Measurements from ENCODE around the gene TTC12.

Gene TTC12

DNA sequence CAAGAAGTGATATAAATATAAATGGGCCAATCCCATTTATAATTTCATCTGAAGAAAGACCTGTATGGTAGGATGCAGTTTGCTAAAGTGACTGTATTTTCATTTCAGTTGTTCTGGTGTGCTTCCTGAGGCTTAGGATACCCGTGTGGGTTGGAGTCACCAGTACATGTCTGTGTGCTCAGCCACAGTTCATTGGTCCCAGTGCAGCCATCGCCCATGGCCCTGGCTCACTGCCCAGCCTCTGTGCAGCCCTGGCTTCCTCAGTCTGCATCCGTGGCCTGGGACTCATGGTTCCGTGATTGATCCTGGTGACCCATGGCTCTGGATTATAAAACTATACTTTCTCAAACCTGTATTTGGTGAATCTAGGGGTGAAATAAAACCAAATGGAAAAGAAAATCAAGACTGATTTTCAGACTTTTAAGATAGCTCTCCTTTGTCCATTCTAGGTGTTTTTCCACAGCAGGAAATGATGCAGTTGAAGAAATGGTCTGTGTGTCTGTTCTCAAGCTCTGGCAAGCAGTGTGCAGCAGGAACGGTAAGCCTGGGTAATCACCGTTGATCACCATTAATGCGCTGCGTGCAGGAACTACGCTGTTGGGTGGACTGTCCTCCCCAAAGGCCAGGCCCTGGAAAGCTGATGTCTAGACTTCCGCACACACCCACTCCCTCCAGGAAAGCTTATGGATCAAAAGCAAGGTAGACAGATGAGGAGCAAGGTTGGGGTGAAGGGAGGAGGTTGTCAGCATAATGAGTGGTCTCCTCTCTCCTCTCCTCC, 27.2 kb downstream of the TTC12 start:
- H3K4me3 ChIP-seq (ENCODE audit: low read depth, low read length): no peak overlapping the region
- TF ChIP-seq, protein P1, sequence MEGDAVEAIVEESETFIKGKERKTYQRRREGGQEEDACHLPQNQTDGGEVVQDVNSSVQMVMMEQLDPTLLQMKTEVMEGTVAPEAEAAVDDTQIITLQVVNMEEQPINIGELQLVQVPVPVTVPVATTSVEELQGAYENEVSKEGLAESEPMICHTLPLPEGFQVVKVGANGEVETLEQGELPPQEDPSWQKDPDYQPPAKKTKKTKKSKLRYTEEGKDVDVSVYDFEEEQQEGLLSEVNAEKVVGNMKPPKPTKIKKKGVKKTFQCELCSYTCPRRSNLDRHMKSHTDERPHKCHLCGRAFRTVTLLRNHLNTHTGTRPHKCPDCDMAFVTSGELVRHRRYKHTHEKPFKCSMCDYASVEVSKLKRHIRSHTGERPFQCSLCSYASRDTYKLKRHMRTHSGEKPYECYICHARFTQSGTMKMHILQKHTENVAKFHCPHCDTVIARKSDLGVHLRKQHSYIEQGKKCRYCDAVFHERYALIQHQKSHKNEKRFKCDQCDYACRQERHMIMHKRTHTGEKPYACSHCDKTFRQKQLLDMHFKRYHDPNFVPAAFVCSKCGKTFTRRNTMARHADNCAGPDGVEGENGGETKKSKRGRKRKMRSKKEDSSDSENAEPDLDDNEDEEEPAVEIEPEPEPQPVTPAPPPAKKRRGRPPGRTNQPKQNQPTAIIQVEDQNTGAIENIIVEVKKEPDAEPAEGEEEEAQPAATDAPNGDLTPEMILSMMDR (IDR thresholded peaks at IDR 0.05; ENCODE audit: low read depth, low read length): no peak

DNA sequence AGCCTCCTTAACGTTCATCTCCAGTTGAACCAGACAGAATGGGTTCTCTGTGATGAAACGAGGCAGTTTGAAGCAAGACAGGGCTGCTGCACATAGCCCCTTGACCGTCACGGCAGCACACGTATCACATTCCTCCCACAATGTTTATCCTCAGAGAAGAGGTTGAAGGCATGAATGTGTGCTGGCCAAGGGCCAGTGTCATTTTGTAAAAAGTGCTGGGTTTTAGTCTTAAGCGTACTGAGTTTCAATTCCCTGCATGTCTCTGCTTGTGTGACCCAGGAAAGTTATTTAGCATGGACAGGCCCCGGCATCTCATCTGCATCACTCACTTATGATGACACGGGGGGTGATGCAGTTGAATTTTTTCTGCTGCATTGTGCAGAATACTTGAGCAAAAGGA, 31.6 kb downstream of the TTC12 start:
- no peak overlapping the region for H3K4me3 ChIP-seq (ENCODE audit: low read depth, low read length)
- TF ChIP-seq, protein P1 (IDR thresholded peaks at IDR 0.05; ENCODE audit: low read depth, low read length): no peak

DNA sequence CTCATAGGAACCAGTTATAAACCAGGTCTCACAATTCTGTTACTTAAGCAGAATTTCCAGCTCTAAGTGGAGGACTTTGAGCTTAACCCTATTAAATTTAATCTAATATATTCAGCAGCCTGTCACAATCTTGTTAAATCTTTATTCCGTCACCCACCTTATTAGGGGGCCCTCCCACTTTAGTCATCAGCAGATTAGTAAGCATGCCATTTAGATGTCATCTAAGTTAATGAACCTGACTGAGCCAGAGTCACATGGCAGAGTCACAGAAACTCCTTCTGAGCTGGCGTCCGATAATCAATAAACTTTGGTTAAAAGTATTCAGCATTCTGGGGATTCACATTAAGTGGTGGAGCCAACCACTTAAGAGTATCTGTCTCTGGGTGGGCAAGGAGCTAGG, 35.1 kb downstream of the TTC12 start:
- TF ChIP-seq, protein P1 (IDR thresholded peaks at IDR 0.05; ENCODE audit: low read depth, low read length): no peak
- no peak overlapping the region for H3K4me3 ChIP-seq (ENCODE audit: low read depth, low read length)

DNA sequence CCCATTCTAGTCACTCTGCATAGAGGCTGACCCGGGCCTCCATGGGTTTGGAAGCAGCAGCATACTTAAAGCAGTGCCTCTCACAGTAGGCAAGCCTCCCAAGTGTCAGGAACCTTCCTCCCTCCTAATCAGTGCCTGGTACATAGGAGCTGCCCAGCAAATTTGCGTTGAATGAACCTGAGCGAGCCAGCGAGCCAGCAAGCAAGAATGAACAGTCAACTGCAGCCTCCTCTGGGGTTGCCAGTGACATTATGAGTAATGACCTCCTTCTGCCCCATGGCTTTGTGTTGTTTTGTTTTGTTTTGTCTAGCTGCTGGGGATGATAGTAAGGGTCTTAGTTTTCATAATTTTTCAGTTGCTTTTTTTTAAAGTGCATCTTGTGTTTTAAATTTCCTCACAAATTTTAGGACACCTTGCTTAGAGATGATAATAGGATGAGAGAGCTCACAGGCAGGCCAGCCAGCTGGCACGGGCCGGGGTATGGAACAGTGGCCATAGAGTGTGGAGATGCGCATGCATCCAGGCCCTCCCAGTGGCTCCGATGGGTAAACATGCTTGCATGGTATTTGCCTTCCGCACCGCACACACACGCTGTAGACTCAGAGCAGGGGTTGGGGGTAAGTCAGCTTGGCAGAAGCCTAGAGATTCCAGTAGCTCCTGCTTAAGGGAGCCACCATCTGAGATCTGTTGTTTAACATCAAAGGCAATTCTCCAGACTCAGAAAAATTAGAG, 36.1 kb downstream of the TTC12 start:
- TF ChIP-seq, protein P1 (IDR thresholded peaks at IDR 0.05; ENCODE audit: low read depth, low read length): no peak
- no peak overlapping the region for H3K4me3 ChIP-seq (ENCODE audit: low read depth, low read length)

DNA sequence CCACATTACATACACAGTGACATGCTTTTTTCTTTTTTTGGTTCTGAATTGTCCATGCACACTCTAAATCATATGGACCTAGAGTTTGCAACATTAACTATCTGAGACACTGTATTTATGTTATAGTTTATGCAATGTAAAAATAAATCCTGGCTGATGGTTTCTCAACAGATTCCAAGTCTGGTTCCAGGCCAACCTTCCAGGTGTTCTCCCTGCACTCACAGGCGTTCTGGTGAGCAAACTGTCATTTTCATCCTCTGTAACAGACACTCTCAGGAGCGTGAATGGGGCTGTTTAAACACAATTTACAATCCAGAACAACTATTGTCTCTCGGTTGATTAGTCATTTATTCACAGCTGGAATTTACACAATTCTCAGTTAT, 36.7 kb downstream of the TTC12 start:
- TF ChIP-seq, protein P1 (IDR thresholded peaks at IDR 0.05; ENCODE audit: low read depth, low read length): no peak
- H3K4me3 ChIP-seq (ENCODE audit: low read depth, low read length): no peak overlapping the region

DNA sequence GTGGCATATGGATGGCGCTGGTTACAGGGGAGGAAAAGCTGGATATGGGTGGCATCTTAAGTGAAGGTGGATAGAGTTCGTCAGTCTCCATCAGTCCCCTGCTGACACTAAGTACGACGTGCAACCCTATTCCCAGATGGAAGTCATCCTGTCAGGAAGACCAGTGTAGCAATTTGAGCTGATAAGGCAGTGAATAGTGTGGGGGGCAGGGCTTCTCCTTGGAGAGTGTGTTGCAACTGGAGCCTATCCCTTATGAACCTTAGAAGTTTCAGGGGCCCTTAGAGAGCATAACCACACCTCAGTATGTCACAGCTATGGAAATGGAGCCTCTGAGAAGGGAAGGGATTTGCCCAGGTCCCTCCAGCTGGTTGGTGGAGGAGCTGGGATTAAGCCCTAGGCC, 37.1 kb downstream of the TTC12 start:
- TF ChIP-seq, protein P1 (IDR thresholded peaks at IDR 0.05; ENCODE audit: low read depth, low read length): no peak

DNA sequence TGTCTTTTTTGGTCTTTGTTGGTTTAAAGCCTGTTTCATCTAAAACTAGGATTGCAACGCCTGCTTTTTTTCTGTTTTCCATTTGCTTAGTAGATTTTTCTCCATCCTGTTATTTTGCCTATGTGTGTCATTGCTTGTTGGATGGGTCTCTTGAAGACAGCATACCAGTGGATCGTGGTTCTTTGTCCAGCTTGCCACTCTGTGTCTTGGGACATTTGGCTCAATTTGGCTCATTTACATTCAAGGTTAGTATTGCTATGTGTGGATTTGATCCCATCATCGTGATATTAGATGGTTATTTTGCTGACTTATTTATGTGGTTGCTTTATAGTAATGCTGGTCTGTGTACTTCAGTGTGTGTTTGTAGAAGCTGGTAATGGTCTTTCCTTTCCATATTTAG, 41.8 kb downstream of the TTC12 start:
- H3K4me3 ChIP-seq (ENCODE audit: low read depth, low read length): no peak overlapping the region
- TF ChIP-seq, protein P1 (IDR thresholded peaks at IDR 0.05; ENCODE audit: low read depth, low read length): no peak

More for the DNA sequence above, 37.1 kb downstream of the TTC12 start:
- H3K4me3 ChIP-seq (ENCODE audit: low read depth, low read length): no peak overlapping the region
